Myocyte (in vitro differentiated cells): Measurements from ENCODE around the gene TRIM41. TPM values are rescaled to one million over a fixed set of nuclear protein-coding genes. Genes with fewer than 3 reads are reported as not detected.
A peak's percentile ranks its signal among the peaks of the same experiment; 100 is the strongest.

ENCODE experiments used
- DNase-seq: peaks from one replicate; pipeline ENCODE4 v3.0.0-alpha.2; 2012; ENCODE audit warnings: low read depth
- total RNA-seq: library from RNA; depleted of rRNA; stranded (reverse); fragments of >200 nt; gene quantifications from 2 replicates; pipeline ENCODE4 v1.2.3, GENCODE V29; 2014

The TRIM41 gene
- total RNA-seq, 1 donor from 2014 or later: 13.8 TPM

- no peak for DNase-seq
These were observed 8.4 kb downstream of the TRIM41 start for GRCh38 chr5:181231432-181231831.

GRCh38 chr5:181232593-181232992, 9.5 kb downstream of the TRIM41 start:
- DNase-seq: no peak

- DNase-seq: no peak
These were observed 10.2 kb downstream of the TRIM41 start for GRCh38 chr5:181233088-181233800.

DNA sequence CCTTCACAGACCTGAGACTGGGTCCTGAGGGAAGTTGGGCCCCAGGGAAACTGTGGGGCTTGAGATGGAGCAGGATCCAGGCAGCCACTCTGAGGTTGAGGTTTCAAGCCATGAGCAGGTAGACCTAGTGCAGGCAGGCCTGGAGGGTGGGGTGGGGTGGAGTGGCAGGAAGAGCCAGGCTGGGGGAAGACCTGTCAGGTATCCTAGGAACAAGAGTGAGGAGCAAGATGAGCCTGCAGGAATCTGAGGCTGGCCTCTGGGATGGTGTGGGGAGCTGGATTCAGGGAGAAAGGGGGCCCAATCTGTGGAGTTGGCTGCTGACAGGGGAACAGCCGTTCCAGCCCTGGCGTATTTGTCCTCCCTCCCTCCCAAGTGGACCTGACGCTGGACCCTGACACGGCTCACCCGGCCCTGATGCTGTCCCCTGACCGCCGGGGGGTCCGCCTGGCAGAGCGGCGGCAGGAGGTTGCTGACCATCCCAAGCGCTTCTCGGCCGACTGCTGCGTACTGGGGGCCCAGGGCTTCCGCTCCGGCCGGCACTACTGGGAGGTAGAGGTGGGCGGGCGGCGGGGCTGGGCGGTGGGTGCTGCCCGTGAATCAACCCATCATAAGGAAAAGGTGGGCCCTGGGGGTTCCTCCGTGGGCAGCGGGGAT, 10.8 kb downstream of the TRIM41 start:
- DNase-seq: no peak

GRCh38 chr5:181234455-181235306, 11.6 kb downstream of the TRIM41 start:
- no peak for DNase-seq

GRCh38 chr5:181235323-181235688, 12.2 kb downstream of the TRIM41 start:
- DNase-seq: no peak

GRCh38 chr5:181235689-181236366, 12.7 kb downstream of the TRIM41 start:
- peak; percentile 45 for DNase-seq

DNA sequence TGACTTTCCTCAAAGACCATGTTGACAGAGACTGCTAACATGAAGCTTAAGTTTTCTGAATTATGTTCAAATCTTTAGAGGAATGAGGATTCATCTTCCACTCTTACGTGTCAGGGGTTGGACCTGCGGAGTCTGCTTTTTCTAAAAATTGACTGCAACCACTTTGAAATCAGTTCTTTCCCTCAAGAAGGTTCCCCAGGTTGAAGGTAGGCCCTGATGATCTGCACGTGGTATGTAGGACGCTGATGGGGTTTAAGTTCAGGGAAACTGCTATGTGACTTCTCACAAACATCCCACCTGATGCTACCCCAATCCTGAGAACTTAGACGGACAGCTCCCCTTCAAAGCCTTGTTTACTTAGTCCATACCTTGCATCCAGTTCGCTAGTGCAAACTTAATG, 13.4 kb downstream of the TRIM41 start:
- DNase-seq: no peak

GRCh38 chr5:181236954-181237641, 14.0 kb downstream of the TRIM41 start:
- no peak for DNase-seq

DNA sequence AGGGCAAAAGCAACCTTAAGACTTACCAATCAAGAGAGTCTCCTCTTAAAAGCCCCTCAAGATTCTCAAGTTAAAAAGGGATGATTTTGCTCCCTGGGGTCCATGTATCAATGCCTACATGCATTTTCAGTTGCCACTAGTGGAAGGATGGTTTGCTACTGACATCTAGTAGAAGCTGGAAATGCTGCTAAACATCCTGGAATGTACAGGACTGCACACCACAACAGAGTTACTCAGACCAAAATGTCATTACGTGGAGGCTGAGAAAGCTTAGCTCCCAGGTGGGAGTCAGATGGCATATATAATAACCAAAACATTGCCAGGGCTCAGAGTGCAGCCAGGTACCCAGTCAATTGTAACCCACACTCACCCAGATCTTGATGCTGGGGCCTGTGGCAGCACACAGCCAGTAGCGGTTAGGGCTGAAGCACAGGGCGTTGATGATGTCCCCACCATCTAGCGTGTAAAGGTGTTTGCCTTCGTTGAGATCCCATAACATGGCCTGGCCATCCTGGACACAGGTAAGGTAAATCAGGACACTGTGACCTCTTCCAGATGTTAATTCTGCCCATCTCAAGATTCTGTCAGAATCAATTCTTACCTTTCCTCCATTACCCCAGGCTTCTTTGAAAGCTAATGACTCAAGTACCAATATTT, 14.8 kb downstream of the TRIM41 start:
- DNase-seq: no peak

DNA sequence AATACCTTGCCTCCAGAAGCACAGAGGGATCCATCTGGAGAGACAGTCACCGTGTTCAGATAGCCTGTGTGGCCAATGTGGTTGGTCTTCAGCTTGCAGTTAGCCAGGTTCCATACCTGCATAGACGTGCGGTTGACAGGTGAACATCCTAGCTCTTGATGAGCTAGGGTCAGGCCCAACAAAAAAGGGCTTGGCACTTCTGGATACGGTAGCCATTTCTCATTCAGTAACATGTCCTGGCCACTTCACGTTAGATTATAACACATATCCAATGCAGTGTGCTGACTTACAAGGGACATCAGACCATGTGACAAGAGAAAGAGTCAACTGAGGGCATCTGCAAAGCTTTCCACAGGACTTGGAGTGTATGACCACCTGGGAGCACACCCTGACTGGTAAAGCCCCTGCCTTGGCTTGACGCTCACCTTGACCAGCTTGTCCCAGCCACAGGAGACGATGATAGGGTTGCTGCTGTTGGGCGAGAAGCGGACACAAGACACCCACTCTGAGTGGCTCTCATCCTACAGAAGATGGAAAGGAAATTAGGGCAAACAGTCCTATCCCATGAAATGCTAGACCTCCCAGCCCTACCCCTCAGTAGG, 16.1 kb downstream of the TRIM41 start:
- DNase-seq: no peak

DNA sequence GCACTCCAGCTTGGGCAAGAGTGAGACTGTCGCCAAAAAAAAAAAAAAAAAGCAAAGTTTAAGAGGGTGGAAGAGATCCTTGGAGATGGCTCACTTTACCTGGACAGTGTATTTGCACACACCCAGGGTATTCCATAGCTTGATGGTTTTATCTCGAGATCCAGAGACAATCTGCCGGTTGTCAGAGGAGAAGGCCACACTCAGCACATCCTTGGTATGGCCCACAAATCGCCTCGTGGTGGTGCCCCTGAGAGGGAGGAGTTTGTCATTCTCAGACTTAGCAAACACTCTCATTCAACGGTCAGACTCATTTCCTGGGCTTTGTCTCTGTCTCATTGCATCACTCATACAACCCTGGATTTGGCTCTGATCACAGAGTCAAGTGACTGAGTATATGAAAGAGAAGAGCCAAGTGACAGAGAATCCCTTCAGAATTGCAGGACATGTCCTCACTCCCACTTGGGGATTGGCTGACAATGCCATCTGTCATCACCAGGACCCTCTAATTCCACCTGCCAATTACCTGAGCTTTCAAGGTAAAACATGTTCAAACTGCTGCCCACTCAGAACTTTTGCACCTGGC, 18.4 kb downstream of the TRIM41 start:
- DNase-seq: peak; percentile 43

GRCh38 chr5:181242031-181242451, 19.0 kb downstream of the TRIM41 start:
- DNase-seq: no peak

DNA sequence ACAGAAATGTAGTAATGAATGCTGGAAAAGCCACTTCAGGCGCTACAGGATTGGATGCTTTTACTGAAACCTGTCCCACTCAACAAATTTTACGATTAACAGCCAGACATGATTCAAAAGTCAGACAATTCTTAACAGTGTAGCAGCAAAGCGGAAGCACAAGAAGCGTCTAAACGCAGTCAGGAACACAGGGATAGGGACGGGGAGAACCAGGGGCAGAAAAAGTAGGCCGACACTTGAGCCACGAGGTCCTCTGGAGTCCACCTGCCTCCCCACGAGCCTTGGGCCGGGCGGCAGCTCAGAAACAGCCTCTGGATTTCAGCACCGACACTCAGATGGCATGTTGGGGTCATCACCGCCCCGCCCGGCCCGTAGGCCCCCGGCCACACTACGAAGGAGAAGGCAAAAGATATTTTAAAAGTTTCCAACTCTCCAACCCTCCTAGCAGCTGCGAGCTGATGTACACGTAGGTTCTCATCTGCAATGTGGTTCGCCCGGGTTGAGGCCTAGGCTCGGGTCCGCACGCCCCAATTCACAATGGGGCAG, 20.0 kb downstream of the TRIM41 start:
- no peak for DNase-seq

GRCh38 chr5:181243564-181244343, 20.7 kb downstream of the TRIM41 start, which contains the start of gene RACK1:
RACK1 (minus strand) TSS chr5:181243906; CDS start chr5:181243800, 106 bp downstream.
- peak; percentile 95 for DNase-seq

GRCh38 chr5:181245427-181246275, 22.6 kb downstream of the TRIM41 start:
- DNase-seq: no peak
